ENCODE measurements around the gene ATG16L2.

ATG16L2 gene

DNA sequence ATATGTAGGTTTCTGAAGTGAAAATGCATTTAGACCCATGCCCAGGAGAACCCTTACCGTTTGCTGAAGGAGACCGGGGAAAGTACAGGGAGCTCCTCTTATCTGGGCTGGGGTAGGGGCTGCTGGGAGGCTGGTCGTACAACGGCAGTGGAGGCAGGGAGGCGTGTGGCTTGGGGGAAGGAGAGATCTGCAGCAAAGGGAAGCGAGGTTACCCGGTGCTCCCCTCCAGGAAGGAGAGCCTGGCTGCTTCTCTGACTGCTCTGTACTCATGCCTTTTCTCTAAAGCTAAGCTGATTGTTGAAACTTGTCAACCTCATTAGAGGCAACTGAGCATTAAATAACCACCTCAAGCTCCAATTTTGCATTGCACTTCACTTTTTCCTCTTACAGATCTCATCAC lies 27.2 kb downstream of the ATG16L2 start:
- no peak overlapping the region for H3K27ac ChIP-seq (ENCODE audit: low read depth, low read length)
- H3F3A ChIP-seq (ENCODE audit: insufficient read depth), result peaks cover 17% of the 10 kb centered on the region
- H3K9me2 ChIP-seq (replicated peaks; ENCODE audit: insufficient read depth, low read length), result no peaks in the 10 kb centered on the region
- no peaks in the 10 kb centered on the region for H3K9me3 ChIP-seq (ENCODE audit: insufficient read depth, low read length)
- no peaks in the 10 kb centered on the region for H3K79me2 ChIP-seq (ENCODE audit: insufficient read depth, low read length)
- H4K20me1 ChIP-seq (ENCODE audit: low read depth, low read length), result no peaks in the 10 kb centered on the region
- no peak overlapping the region for H3K9ac ChIP-seq (ENCODE audit: low read length)
- H3K27me3 ChIP-seq (ENCODE audit: low read length), result no peaks in the 10 kb centered on the region
- no peak overlapping the region for H3K4me3 ChIP-seq (ENCODE audit: insufficient read depth, low read length, poor library complexity, severe bottlenecking)
- no peak overlapping the region for H2AFZ ChIP-seq (ENCODE audit: low read depth, low read length, severe bottlenecking)
- no peak for TF ChIP-seq EZH2phosphoT487 (conservative IDR thresholded peaks at IDR 0.05; ENCODE audit: low read length)
- TF ChIP-seq, protein P1, sequence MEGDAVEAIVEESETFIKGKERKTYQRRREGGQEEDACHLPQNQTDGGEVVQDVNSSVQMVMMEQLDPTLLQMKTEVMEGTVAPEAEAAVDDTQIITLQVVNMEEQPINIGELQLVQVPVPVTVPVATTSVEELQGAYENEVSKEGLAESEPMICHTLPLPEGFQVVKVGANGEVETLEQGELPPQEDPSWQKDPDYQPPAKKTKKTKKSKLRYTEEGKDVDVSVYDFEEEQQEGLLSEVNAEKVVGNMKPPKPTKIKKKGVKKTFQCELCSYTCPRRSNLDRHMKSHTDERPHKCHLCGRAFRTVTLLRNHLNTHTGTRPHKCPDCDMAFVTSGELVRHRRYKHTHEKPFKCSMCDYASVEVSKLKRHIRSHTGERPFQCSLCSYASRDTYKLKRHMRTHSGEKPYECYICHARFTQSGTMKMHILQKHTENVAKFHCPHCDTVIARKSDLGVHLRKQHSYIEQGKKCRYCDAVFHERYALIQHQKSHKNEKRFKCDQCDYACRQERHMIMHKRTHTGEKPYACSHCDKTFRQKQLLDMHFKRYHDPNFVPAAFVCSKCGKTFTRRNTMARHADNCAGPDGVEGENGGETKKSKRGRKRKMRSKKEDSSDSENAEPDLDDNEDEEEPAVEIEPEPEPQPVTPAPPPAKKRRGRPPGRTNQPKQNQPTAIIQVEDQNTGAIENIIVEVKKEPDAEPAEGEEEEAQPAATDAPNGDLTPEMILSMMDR (IDR thresholded peaks at IDR 0.05; ENCODE audit: insufficient read depth, low read length, poor library complexity, severe bottlenecking), result no peak
- H3K36me3 ChIP-seq (ENCODE audit: low read length), result peaks cover 44% of the 10 kb centered on the region
- no peak overlapping the region for H3K4me2 ChIP-seq (ENCODE audit: low read depth, low read length, poor library complexity, severe bottlenecking)

DNA sequence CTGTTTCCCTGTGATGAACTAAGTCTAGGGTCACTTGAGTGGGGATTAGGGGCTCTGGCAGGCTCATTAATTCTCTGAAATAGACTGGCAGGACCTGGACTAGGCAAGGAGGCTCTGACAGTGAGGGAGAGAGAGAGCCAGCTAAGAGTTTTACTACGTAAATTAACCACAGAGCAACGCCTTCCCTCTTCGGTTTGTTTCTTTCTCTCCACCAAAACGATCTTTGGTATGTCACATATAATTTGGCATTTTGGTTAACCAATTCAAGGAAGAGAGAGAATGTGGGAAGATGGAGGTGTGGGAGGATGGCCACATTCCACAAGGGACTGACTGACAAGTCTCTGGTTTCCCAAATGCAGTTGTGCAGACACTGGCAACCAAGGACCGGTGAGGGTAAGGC lies 27.9 kb downstream of the ATG16L2 start:
- Histone ChIP-seq H3K27ac (ENCODE audit: low read depth, low read length) (no peak overlapping the region), H3K9ac (ENCODE audit: low read length) (no peak overlapping the region), H3K9me2 (replicated peaks; ENCODE audit: insufficient read depth, low read length) (no peaks in the 10 kb centered on the region), H3K9me3 (ENCODE audit: insufficient read depth, low read length) (no peaks in the 10 kb centered on the region), H3K4me2 (ENCODE audit: low read depth, low read length, poor library complexity, severe bottlenecking) (no peak overlapping the region), H3K27me3 (ENCODE audit: low read length) (no peaks in the 10 kb centered on the region), H3F3A (ENCODE audit: insufficient read depth) (peaks cover 11% of the 10 kb centered on the region), H3K79me2 (ENCODE audit: insufficient read depth, low read length) (no peaks in the 10 kb centered on the region), H4K20me1 (ENCODE audit: low read depth, low read length) (no peaks in the 10 kb centered on the region), H3K4me3 (ENCODE audit: insufficient read depth, low read length, poor library complexity, severe bottlenecking) (no peak overlapping the region), H2AFZ (ENCODE audit: low read depth, low read length, severe bottlenecking) (no peak overlapping the region), H3K36me3 (ENCODE audit: low read length) (peaks cover 43% of the 10 kb centered on the region)
- no peak for TF ChIP-seq EZH2phosphoT487 (conservative IDR thresholded peaks at IDR 0.05; ENCODE audit: low read length)
- TF ChIP-seq, protein P1 (IDR thresholded peaks at IDR 0.05; ENCODE audit: insufficient read depth, low read length, poor library complexity, severe bottlenecking), result no peak

DNA sequence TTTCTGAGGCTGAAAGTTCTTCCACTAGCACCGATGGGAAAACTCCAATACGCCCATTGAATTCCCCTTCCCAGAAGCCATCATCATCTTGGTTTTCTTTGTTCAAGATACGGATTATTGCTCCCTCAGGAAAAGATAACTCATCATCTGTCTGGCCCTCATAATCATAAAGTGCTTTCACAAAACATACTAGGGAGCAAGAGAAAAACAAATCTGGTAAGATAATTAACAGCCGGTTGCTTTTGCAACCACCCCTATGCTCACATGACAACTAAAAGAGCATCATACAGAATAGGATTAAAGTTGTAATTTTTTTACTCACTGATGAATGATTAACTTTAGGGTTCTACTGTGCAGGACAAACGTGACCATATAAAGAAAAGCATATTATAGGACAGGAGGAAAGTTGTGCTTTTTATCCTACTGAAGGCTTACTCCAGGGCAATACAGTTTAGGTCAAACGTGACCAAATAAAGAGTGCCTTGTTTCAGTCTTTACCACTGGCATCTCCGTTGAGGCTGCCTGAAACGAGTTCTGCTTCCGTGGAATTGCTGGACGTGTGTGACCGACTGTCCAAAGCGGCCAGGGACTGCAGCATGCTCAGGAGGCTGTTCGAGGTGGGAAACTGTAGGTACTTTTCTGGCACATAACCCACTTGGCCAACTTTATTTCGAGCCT lies 28.6 kb downstream of the ATG16L2 start:
- peaks cover 43% of the 10 kb centered on the region; the same call in 1 of the 2 replicates for H3K36me3 ChIP-seq (ENCODE audit: low read length)
- peaks cover 9% of the 10 kb centered on the region; the same call in 1 of the 2 replicates for H3F3A ChIP-seq (ENCODE audit: insufficient read depth)
- TF ChIP-seq EZH2phosphoT487 (conservative IDR thresholded peaks at IDR 0.05; ENCODE audit: low read length), result no peak
- TF ChIP-seq, protein P1 (IDR thresholded peaks at IDR 0.05; ENCODE audit: insufficient read depth, low read length, poor library complexity, severe bottlenecking), result no peak
- H3K9ac ChIP-seq (ENCODE audit: low read length), result no peak overlapping the region
- H3K4me2 ChIP-seq (ENCODE audit: low read depth, low read length, poor library complexity, severe bottlenecking), result no peak overlapping the region
- H3K9me2 ChIP-seq (replicated peaks; ENCODE audit: insufficient read depth, low read length), result no peaks in the 10 kb centered on the region
- H3K27me3 ChIP-seq (ENCODE audit: low read length), result no peaks in the 10 kb centered on the region
- no peak overlapping the region for H3K4me3 ChIP-seq (ENCODE audit: insufficient read depth, low read length, poor library complexity, severe bottlenecking)
- H2AFZ ChIP-seq (ENCODE audit: low read depth, low read length, severe bottlenecking), result no peak overlapping the region
- no peaks in the 10 kb centered on the region for H3K79me2 ChIP-seq (ENCODE audit: insufficient read depth, low read length)
- H4K20me1 ChIP-seq (ENCODE audit: low read depth, low read length), result no peaks in the 10 kb centered on the region
- no peak overlapping the region for H3K27ac ChIP-seq (ENCODE audit: low read depth, low read length)
- H3K9me3 ChIP-seq (ENCODE audit: insufficient read depth, low read length), result no peaks in the 10 kb centered on the region
